Fibroblast of gingiva (primary cell): Measurements from ENCODE around the gene ADRA1B.

Experiments
- DNase-seq: peaks from one replicate; pipeline ENCODE4 v3.0.0-alpha.2; 2011; ENCODE audit warnings: low read depth

The ADRA1B gene

GRCh38 chr5:159901772-159902171 lies 14.5 kb upstream of the ADRA1B start:
- DNase-seq = no peak

- DNase-seq = no peak
These were observed 13.7 kb upstream of the ADRA1B start for GRCh38 chr5:159902444-159903121.

- DNase-seq = no peak
These were observed 13.2 kb upstream of the ADRA1B start for GRCh38 chr5:159903131-159903530.

GRCh38 chr5:159904874-159905273 lies 11.4 kb upstream of the ADRA1B start:
- no peak for DNase-seq

- no peak for DNase-seq
These were observed 10.8 kb upstream of the ADRA1B start for GRCh38 chr5:159905496-159905895.

- DNase-seq = no peak
These were observed 9.8 kb upstream of the ADRA1B start for GRCh38 chr5:159906463-159906862.

GRCh38 chr5:159906943-159907342 lies 9.3 kb upstream of the ADRA1B start:
- DNase-seq = no peak

GRCh38 chr5:159907689-159908590 lies 8.3 kb upstream of the ADRA1B start:
- no peak for DNase-seq

GRCh38 chr5:159908591-159908940 lies 7.7 kb upstream of the ADRA1B start:
- no peak for DNase-seq

GRCh38 chr5:159909126-159909525 lies 7.2 kb upstream of the ADRA1B start:
- DNase-seq = no peak

- DNase-seq = no peak
These were observed 6.0 kb upstream of the ADRA1B start for GRCh38 chr5:159910207-159910842.

- no peak for DNase-seq
These were observed 5.4 kb upstream of the ADRA1B start for GRCh38 chr5:159910843-159911229.

- no peak for DNase-seq
These were observed 4.9 kb upstream of the ADRA1B start for GRCh38 chr5:159911349-159911748.

GRCh38 chr5:159912033-159912800 lies 4.1 kb upstream of the ADRA1B start:
- DNase-seq = peak; percentile 78

GRCh38 chr5:159913048-159913447 lies 3.2 kb upstream of the ADRA1B start:
- peak; percentile 93 for DNase-seq

GRCh38 chr5:159913501-159913900 lies 2.8 kb upstream of the ADRA1B start:
- DNase-seq = no peak

GRCh38 chr5:159916841-159917761 lies 819 bp downstream of the ADRA1B start:
- DNase-seq = no peak

- no peak for DNase-seq
These were observed 1.7 kb downstream of the ADRA1B start for GRCh38 chr5:159917994-159918393.

GRCh38 chr5:159921721-159922120 lies 5.4 kb downstream of the ADRA1B start:
- DNase-seq = no peak

- no peak for DNase-seq
These were observed 6.7 kb downstream of the ADRA1B start for GRCh38 chr5:159923008-159923407.
